K562 (cell line): ENCODE data around the gene MRPS24. TPM values are rescaled to one million over a fixed set of nuclear protein-coding genes. Genes with fewer than 3 reads are reported as not detected.

Experiments used
- ATAC-seq: fragments of 200-7000 bp; cut with Tn5 transposase; 3 replicates; pipeline ENCODE4 v1.9.1; 2020; ENCODE audit warnings: moderate library complexity
- BruUV-seq: library from RNA; stranded (reverse); fragments of 400-500 nt; replicated peaks from 2 replicates; lab custom pipeline; 2021; lab: Mats Ljungman, UMichigan
- CTCF ChIA-PET: fragments of 300-600 bp; formaldehyde crosslinking; extraction: SDS; loops from one replicate; lab custom pipeline; 2021; ENCODE audit warnings: low intra/inter-chr PET ratio; lab: Yijun Ruan, JAX
- POLR2A ChIA-PET: fragments of 300-600, 350-650 bp; sonication (Branson Sonifier 250); formaldehyde crosslinking; extraction: SDS; loops from one replicate; lab custom pipeline; 2021; ENCODE audit warnings: antibody characterized with exemption, inconsistent platforms; lab: Yijun Ruan, JAX
- DNase-seq, 4 experiments: peaks; one replicate each; pipeline versions ENCODE4 v3.0.0 to v3.0.0-alpha.2; 2011 to 2018; ENCODE audit warnings: low spot score in 3 of 4, mixed read lengths in 3 of 4; ENCODE audit errors: extremely low read depth in 1 of 4
- FAIRE-seq: peaks from 2 replicates; lab custom pipeline; 2011; peaks lifted over from hg19 to GRCh38; lab: Jason Lieb, UNC
- H2AFZ ChIP-seq: 2 replicates; pipeline ENCODE4 v1.6.0; 2011; ENCODE audit warnings: low read depth, low read length, control low read depth, inconsistent platforms
- H3K27ac ChIP-seq: fragments of 200-600 bp; 3 replicates; pipeline ENCODE4 v1.8.0; 2011; ENCODE audit warnings: low read depth, mild to moderate bottlenecking, control low read depth, inconsistent platforms, low read length, moderate library complexity, mixed read lengths; ENCODE audit errors: extremely low read depth
- H3K27me3 ChIP-seq, 2 experiments: fragments of 300-600 bp in 1 of 2; 2 replicates in 1 of 2; 3 replicates in 1 of 2; pipeline versions ENCODE4 v1.6.0 to v1.8.0; 2011; ENCODE audit warnings: inconsistent platforms in 2 of 2, low read length in 2 of 2, mild to moderate bottlenecking in 1 of 2, mixed read lengths in 1 of 2, moderate library complexity in 1 of 2; ENCODE audit not compliant: control insufficient read depth in 2 of 2, insufficient read depth in 2 of 2
- H3K36me3 ChIP-seq: fragments of 300-600 bp; 3 replicates; pipeline ENCODE4 v1.8.0; 2011; ENCODE audit warnings: mild to moderate bottlenecking, low read length, inconsistent platforms; ENCODE audit not compliant: control insufficient read depth, insufficient read depth
- H3K4me1 ChIP-seq, 2 experiments: fragments of 200-600 bp in 1 of 2; replicated peaks in 1 of 2; 2 replicates in 1 of 2; 3 replicates in 1 of 2; pipeline versions ENCODE4 v1.5.1 to v1.8.0; 2011; ENCODE audit warnings: inconsistent platforms in 2 of 2, low read length in 2 of 2, mild to moderate bottlenecking in 1 of 2, mixed read lengths in 1 of 2, moderate library complexity in 1 of 2; ENCODE audit not compliant: control insufficient read depth in 2 of 2, insufficient read depth in 2 of 2
- H3K4me2 ChIP-seq: 2 replicates; pipeline ENCODE4 v1.6.1; 2011; ENCODE audit warnings: low read length, control low read depth, inconsistent platforms, mixed read lengths; ENCODE audit not compliant: insufficient read depth
- H3K4me3 ChIP-seq: fragments of 200-600 bp; sonication (generic), shearing (Covaris generic); 2 replicates; pipeline ENCODE4 v1.5.1; 2016; ENCODE audit warnings: control low read depth, inconsistent platforms
- H3K79me2 ChIP-seq: fragments of 200-600 bp; 3 replicates; pipeline ENCODE4 v1.8.0; 2011; ENCODE audit warnings: low read length, inconsistent platforms; ENCODE audit not compliant: control insufficient read depth, insufficient read depth
- H3K9ac ChIP-seq, 2 experiments: 2 replicates each; pipeline versions ENCODE4 v1.6.0 to v1.6.1; 2011; ENCODE audit warnings: low read depth in 2 of 2, low read length in 2 of 2, control low read depth in 1 of 2, inconsistent platforms in 1 of 2, mild to moderate bottlenecking in 1 of 2, mixed read lengths in 1 of 2; ENCODE audit not compliant: insufficient read depth in 1 of 2
- H3K9me1 ChIP-seq: one replicate; pipeline ENCODE4 v1.6.0; 2011; ENCODE audit warnings: inconsistent platforms, mild to moderate bottlenecking, low read length, moderate library complexity; ENCODE audit not compliant: control insufficient read depth, insufficient read depth
- H3K9me3 ChIP-seq: replicated peaks from 2 replicates; pipeline ENCODE4 v1.5.1; 2011; ENCODE audit warnings: low read depth, low read length, inconsistent platforms; ENCODE audit not compliant: control insufficient read depth, insufficient read depth
- H4K20me1 ChIP-seq: replicated peaks from 2 replicates; pipeline ENCODE4 v1.6.1; 2011; ENCODE audit warnings: low read length, inconsistent platforms, mixed read lengths; ENCODE audit not compliant: control insufficient read depth, insufficient read depth
- DDX20 ChIP-seq: fragments of 450-650 bp; IDR thresholded peaks from 2 replicates; pipeline ENCODE4 v1.6.1; 2016; ENCODE audit warnings: missing genetic modification characterization, low read depth, mild to moderate bottlenecking, missing compliant biosample characterization, moderate library complexity
- FOXP4 ChIP-seq: sonication (generic); formaldehyde crosslinking; IDR thresholded peaks from 2 replicates; pipeline ENCODE4 v1.8.0; 2022; ENCODE audit warnings: mild to moderate bottlenecking, missing genetic modification reagents, borderline replicate concordance
- GABPB1 ChIP-seq: sonication (generic); formaldehyde crosslinking; IDR thresholded peaks from 2 replicates; pipeline ENCODE4 v1.8.0; 2022; ENCODE audit warnings: mild to moderate bottlenecking, missing genetic modification reagents
- ILK ChIP-seq: fragments of 450-650 bp; IDR thresholded peaks from 2 replicates; pipeline ENCODE4 v1.6.1; 2016; ENCODE audit warnings: missing genetic modification characterization, low read depth, mild to moderate bottlenecking, missing compliant biosample characterization, moderate library complexity, borderline replicate concordance
- MBD1 ChIP-seq: fragments of 250-450 bp; sonication (Bioruptor Pico); IDR thresholded peaks from 2 replicates; pipeline ENCODE4 v1.8.0; 2022; ENCODE audit warnings: inconsistent platforms
- NR3C1 ChIP-seq: sonication (generic); formaldehyde crosslinking; IDR thresholded peaks from 2 replicates; pipeline ENCODE4 v1.8.1; 2022; ENCODE audit warnings: missing genetic modification reagents
- NR4A1 ChIP-seq, 2 experiments: fragments of 250-450 bp in 1 of 2; fragments of 450-650 bp in 1 of 2; sonication (Bioruptor Pico) in 1 of 2; IDR thresholded peaks; 2 replicates each; pipeline versions ENCODE4 v1.4.0 to v1.6.1; 2016 to 2020; ENCODE audit warnings: mild to moderate bottlenecking in 2 of 2, missing compliant biosample characterization in 1 of 2, missing genetic modification characterization in 1 of 2, moderate library complexity in 1 of 2
- PRMT5 ChIP-seq: sonication (generic); formaldehyde crosslinking; IDR thresholded peaks from 2 replicates; pipeline ENCODE4 v1.5.0; 2020; ENCODE audit warnings: missing genetic modification reagents
- SRSF1 ChIP-seq: fragments of 200-400 bp; formaldehyde crosslinking; IDR thresholded peaks from 2 replicates; pipeline ENCODE4 v1.6.1; 2017; ENCODE audit warnings: mild to moderate bottlenecking, low read depth, low read length, moderate library complexity
- ZNF583 ChIP-seq: fragments of 250-450 bp; sonication (Bioruptor Pico); IDR thresholded peaks from 2 replicates; pipeline ENCODE4 v1.4.0; 2020
- WGBS: fragments of 100-300 bp; shearing (Covaris generic); methylation state at CpG from one replicate; pipeline ENCODE4 v1.1.6; 2016; ENCODE audit warnings: low coverage, mixed read lengths; ENCODE audit not compliant: insufficient coverage; ENCODE audit errors: missing lambda C conversion rate; 5-methylcytosine and 5-hydroxymethylcytosine counted together
- in situ Hi-C: fragments of 300-500 bp; cut with MboI; formaldehyde crosslinking; loops from 4 replicates; pipeline ENCODE4 v1.15.0; 2018; ENCODE audit warnings: inconsistent platforms, mixed read lengths
- intact Hi-C: fragments of 100-400 bp; cut with micrococcal nuclease; formaldehyde crosslinking; loops from 2 replicates; pipeline ENCODE4 v1.14.2; 2022
- polyA plus RNA-seq, 8 experiments: library from polyadenylated mRNA; depleted of rRNA in 4 of 8; stranded (reverse) in 5 of 8; unstranded in 3 of 8; fragments of >200 nt; fragmentation: Nextera tagmentation in 2 of 8; fragmentation: Illumina TruSeq in 1 of 8; extraction: Ambion mirVana in 2 of 8; extraction: Trizol in 1 of 8; gene quantifications; 2 replicates each; pipeline versions ENCODE4 v1.2.1 to v1.2.3, GENCODE V29; 2011 to 2014; ENCODE audit warnings: inconsistent platforms in 1 of 8, missing spikeins in 1 of 8
- total RNA-seq, 7 experiments: library from RNA; depleted of rRNA in 6 of 7; stranded (reverse); fragments of >200 nt in 6 of 7; fragmentation: Illumina TruSeq in 2 of 7; extraction: Trizol in 2 of 7; gene quantifications; 2 replicates each; pipeline versions ENCODE4 v1.2.1 to v1.2.3, GENCODE V29; 2011 to 2021; ENCODE audit warnings: low replicate concordance in 1 of 7

MRPS24 gene
- total and polyA plus RNA-seq, 9 of the 15 experiments (the other 6 are each of a cell fraction or from before 2014, with no cell fraction given) = 51.4 to 214 (median 169) TPM

- no peak overlapping the region for H3K4me3 ChIP-seq
- H3K79me2 ChIP-seq = no peaks in the 10 kb centered on the region
- DNase-seq (no peak), FAIRE-seq (no peak)
- no peak overlapping the region for H2AFZ ChIP-seq
- CTCF ChIA-PET = no interaction called here
- no peaks in the 10 kb centered on the region for H3K9me1 ChIP-seq
- H3K27ac ChIP-seq = no peak overlapping the region
- TF ChIP-seq PRMT5 (CRISPR knock-in tag) = no peak
- TF ChIP-seq NR4A1 (CRISPR knock-in tag; IDR thresholded peaks at IDR 0.05) = no peak
- TF ChIP-seq NR4A1 (tag; IDR thresholded peaks at IDR 0.05) = no peak
- TF ChIP-seq SRSF1 = no peak
- no peak for TF ChIP-seq FOXP4 (CRISPR knock-in tag)
- TF ChIP-seq GABPB1 = no peak
- TF ChIP-seq NR3C1 = no peak
- no peak for TF ChIP-seq ILK (tag)
- TF ChIP-seq ZNF583 (CRISPR knock-in tag) = no peak
- no peak for TF ChIP-seq DDX20 (tag)
- TF ChIP-seq MBD1 (CRISPR knock-in tag) = no peak
- TF ChIP-seq, all 486 proteins: peak for 0
- no peak for ATAC-seq
- H3K4me1 ChIP-seq = peaks cover 4% of the 10 kb centered on the region in 2 experiments; a peak in 3 of 5 replicates
- no peaks in the 10 kb centered on the region for H4K20me1 ChIP-seq
- in situ Hi-C loops (loop anchor here (25.0 kb wide), 1 partner anchor 1906 kb away; no protein-coding TSS in a partner anchor), intact Hi-C loops (no loop called here)
- BruUV-seq = no TSS peak
- H3K9me3 ChIP-seq = no peaks in the 10 kb centered on the region
- no peak overlapping the region for H3K4me2 ChIP-seq
- POLR2A ChIA-PET = interaction anchor here (0.7 kb wide), 1 partner anchor 978 kb away, joined by 4 read pairs; no protein-coding TSS in a partner anchor
- no peak overlapping the region for H3K9ac ChIP-seq
- 13% methylated on average over 4 of the region's 4 CpGs for WGBS
- H3K36me3 ChIP-seq = no peaks in the 10 kb centered on the region
- H3K27me3 ChIP-seq = no peaks in the 10 kb centered on the region
These were observed 26.0 kb downstream of the MRPS24 start for GRCh38 chr7:43843296-43843695.
